NCI-H774 (cell line): ENCODE measurements around the gene DDX27.

ENCODE experiments used
- DNase-seq: peaks from one replicate; lab custom pipeline; 2025; lab: John Stamatoyannopoulos, UW

DDX27 gene

DNA sequence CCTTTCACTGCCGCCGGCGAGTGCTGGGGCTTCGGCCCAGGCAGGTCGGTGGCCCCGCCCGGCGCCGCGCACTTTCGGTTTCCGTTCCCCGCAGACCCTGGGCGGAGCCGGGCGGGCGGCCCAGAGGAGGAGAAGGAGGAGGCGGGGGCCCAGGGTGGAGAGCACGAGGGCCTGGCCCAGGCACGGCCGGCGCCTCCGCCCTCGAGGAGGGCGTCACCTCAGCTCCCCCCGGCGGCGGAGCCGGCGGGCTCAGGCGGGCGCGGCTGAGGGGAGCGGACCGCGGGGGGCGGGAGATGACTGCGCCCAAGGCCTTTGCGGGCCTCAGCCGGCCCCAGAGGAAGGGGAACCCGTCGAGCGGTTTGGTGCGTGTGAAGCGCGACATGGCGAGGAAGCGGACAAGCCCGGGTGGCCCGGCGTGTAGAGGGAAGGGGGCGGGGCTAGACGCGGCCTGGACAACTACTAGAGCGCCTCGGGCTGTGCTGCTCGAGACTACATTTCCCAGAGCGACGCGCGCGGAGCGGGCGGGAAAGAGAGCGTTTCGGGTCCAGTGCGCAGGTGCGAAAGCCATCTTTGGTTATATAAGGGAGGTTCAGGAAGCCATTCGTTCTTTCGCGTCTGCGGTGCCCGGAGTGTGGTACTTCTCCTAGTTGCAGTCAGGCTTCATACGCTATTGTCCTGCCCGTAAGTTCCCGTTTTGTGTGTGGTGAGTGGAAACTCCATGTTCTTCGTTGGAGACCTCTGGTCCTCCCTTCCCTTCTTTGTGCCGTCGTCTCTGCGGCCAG lies 59.0 kb downstream of the DDX27 start, which contains the start of gene ZNFX1:
Gene ZNFX1 (minus strand): TSS at position 22 of the 782 bp plus-strand sequence. CDS start 2,218 bp downstream, outside the sequence.
- DNase-seq: peak; percentile 97

DNA sequence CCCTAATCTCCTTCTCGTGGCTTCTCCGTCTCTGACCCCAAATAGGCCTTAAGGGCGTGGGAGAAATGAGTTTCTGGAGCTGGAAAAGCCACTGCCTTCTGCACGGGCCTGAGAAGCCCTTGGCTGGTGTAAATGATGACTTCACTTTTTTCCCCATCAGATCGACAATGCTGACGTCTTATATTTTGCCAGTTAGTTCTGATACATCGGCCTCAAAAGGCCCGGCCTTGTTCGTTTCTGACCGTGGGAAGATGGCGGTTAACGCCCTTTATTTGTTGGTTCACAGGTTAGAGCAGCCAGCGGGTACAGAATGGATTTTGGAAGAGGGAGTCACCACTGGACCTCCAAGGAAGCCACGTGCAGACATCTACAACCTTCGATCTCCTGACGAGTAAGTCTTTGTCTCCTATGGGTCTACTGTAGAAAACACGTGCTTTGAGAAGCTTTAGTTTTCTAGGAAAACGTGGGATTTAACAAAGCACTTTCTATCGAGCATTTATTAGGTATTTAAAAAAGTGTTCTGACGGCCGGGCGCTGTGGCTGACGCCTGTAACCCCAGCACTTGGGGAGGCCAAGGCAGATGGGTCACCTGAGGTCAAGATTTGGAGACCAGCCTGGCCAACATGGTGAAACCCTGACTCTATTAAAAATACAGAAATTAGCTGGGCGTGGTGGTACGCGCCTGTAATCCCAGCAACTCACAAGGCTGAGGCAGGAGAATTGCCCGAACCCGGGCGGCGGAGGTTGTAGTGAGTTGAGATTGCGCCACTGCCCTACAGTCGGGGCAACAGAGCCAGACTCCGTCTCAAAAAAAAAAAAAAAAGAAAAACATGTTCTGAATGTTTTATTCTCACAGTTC lies 59.8 kb downstream of the DDX27 start:
- DNase-seq: peak; percentile 52

DNA sequence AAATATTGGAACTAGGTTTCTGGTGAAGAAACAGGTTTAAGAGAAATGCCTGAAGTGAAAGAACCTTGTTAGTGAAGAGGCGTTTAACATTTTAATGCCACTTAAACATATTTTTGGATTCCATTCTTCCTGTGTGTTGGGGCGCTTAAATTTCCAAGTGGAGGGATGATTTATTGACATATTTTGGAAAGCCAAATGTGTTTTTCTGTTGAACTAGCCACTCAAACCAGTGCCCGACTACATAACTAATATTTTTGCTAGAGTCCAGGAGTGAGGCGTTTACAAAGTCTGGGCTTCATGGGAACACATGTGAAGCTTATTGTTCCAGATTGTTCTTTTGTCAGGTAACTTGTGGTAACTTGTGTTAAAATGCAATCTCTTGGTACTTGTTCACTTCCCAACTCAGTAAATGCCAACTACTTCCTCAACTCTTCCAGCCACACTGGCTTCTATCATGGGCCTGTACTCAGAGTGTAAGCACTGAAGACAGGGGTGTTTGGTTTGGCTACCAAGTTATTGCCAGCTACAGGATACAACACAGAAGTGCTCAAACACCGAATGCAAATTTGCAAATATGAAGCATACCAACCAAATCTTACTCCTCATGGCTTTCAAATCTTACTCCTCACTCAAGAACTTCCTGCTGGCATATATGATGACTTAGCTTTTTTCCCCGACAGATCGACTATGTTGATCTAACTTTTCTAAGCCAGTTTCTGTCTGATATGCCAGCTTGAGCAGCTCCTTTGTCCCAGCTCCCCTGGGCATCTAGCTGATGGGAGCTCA lies 60.7 kb downstream of the DDX27 start:
- no peak for DNase-seq

DNA sequence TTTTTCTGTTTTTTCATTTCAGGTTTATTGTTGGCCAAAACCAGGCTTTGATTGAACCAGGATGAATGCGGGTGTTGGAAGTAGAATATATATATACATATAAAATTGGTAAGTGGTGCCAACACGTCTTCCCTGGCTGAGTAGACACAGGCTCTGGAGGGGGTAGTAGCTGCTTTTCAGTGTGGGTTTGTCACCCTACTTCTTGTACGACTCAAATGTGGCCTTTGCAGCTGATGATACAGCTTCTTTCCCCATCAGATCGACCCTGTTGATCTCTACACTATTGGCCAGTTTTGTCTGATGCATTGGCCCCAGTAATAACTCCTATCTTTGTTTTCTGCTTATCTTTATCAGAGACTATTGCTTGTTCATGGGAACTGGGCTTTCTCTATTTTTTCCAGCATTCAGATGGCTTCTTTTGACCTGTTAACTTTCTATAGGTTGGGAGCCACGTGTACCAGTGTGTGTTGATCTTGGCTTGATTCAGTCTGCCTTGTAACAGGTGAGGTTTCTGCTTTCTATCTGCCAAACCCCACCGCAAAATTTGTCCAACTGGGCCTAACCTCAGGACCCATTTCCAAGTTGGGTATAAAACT lies 61.3 kb downstream of the DDX27 start:
- DNase-seq: no peak

DNA sequence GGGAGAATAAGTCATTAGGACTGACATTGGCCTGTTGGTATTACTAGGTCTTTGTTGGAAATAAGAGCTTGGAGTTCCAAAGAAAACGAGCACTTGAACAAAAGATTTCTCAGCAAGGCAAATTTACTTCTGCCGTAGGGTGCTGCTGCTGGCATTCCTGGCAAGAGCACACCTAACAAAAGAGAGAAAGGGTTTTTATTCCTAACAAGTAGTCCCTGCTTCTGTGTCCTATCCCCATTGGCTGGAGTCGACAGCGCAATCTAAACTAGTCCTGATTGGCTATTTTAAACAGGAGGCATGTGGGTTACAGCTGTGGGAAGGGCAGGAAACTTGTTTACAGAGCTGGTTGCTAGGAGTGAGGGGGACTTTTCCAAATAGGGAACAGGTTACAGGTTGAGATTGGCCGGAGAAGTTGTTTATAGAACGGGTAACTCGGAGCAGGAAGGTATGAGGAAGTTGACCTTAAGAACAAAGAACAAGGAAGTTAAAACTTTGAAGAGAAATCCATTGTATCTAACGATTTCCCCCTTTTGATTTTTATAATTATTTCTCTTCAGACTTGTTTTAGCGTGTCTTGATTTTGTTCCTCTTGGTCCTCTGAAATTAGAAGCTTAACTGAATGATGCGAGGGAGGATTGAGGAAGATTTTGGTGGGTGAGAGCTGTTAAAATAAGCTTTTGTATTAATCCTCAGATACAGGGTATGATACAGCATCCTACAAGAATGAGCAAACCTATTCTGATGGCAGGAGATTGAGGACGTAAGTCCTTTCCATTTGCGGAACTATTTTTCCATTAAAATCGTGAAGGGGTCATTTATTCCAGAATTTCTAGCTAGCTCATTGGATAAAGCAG lies 62.1 kb downstream of the DDX27 start:
- no peak for DNase-seq

DNA sequence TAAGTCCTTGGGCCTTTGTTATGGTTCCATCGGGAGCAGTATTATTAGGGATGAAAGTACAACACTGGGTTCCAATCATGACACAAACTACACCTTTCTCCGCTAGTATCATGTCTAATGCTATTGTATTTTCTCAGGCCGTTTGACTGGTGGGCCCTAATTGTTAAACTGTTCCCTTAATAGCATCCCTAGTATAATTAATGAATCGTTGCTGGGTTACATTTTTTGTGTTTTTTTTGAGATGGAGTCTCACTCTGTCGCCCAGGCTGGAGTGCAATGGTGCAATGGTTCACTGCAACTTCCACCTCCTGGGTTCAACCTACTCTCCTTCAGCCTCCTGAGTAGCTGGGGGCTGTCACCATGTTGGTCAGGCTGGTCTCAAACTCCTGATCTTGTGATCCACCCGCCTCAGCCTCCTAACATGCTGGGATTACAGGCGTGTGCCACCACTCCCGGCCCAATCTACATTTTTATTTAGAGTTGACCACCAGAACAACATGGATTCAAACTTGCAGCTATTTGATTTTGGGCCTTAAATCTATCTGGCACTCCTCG lies 62.8 kb downstream of the DDX27 start:
- DNase-seq: no peak

DNA sequence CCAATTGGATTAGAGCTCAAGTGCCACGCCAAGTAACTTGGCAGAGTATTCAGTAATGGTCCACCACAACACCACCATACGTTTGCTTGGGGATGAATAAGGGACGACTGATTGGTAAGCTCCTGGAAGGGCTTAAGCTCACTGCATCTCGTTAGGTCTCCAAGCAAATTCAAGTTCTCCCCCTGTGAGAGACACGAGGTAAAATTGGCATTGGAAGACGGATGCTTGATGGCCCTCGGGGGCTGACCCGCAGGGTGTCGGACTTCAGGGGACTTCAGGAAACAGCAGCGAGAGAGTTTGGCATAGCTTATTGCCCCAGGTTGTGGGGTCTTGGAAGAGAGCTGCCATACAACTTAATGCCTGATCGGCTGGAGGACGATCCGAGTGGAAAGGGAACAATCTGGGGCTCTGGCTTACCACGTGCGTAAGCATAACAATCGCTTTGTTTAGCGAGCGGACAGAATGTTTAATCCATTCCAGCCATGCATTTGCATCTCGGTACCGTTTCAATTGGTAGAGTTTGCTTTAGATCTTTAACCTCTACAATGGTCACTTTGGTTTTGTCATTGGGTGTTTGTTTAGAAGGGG lies 63.5 kb downstream of the DDX27 start:
- DNase-seq: no peak

DNA sequence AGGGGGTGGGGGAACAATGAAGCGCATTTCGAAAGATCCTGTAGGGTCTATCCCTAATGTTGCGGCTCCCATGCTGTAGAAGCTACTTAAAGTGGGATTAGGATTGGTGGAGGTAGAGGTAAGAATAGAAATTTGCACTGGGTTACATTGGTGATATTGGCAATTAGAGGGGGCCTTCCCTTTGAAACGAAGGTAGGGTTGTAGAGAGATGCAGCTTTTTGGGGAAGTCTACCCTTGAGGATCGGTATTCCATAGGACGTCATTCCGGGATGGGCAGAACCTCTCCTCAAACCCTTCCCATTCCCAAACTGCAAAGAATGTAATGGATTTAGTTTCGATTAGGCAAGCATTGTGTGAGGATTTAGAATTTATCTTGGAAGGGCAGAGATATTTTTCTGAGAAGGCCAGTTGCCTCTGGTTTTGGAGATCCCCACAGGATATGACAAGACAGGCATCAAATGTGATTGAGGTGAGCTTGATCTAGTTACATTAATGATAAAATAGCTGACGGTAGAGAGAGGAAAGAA lies 64.0 kb downstream of the DDX27 start:
- no peak for DNase-seq

DNA sequence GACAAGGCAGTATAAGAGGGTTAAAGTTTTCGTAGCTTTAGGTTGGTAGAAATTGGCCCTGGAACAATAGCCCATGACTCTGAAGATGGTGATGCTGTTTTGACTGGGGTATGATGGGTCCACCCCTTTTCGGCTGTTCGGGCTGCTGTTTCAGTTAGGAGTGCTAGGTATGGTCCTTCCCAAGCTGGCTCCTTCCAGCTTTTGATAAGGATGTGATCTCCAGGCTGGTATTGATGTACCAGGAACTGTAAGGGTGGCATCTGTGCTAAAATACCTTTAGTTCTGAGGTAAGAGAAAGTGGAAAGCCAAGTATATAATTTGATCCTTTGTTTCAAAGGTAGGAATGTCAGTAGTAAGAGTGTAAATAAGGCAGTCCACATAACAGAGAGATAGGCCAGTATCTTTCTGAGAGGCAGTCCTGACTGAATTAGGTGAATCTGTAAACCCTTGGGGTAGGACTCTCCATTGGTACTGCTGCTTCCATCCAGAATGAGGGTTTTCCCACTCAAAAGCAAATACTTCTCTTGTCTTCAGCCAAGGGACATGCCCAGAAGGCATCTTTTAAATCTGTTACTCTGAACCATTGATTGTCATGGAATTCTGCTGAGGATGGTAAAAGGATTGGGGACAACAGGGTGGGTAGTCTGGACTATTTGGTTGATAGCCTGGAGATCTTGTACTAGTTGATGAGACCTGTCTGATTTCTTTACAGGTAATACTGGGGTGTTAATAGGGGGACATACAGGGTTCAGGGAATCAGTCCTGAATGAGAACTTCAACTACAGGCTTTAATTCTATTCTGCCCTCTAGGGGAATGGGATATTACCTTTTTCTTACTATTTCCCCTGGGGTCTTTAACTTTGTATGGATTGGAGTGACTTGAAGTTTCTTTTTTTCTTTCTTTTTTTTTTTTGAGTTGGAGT lies 64.7 kb downstream of the DDX27 start:
- DNase-seq: no peak

DNA sequence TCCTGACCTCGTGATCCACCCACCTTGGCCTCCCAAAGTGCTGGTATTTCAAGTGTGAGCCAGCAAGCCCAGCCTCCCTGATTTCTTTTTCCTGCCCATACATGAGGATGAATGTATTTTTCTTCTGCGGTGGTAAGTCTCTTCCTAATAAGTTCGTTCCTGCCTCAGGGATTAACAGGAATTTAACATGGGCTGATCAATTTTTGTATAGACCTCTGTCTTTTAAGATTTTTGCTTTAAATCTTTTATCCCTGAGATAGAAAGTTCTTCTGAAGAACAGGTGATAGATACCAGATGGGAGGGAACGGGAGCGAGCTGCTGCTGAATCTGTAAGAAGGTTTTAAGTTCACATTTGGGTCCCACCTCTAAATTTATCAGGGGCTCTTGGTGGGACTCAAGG lies 65.6 kb downstream of the DDX27 start:
- no peak for DNase-seq

DNA sequence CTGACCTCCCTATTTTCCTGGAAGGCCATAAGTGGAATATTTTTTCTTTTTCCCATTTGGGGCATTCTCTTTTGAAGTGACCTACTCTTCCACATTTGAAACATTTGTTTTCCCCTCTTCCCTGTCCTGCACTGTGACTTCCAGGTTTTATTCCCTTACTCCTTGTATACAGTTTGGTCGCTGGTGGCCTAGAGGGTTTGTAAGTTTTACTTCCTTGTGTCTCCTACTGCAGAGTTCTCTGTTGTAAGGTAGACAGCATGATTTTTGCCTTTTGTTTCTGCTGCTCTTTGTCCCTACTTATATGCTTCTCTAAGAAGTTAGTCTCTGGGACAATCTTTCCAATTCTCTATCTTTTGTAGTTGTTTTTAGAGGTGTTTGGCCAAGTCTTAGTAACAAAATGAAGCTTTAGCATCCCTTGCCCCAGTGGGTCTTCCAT lies 66.0 kb downstream of the DDX27 start:
- no peak for DNase-seq

DNA sequence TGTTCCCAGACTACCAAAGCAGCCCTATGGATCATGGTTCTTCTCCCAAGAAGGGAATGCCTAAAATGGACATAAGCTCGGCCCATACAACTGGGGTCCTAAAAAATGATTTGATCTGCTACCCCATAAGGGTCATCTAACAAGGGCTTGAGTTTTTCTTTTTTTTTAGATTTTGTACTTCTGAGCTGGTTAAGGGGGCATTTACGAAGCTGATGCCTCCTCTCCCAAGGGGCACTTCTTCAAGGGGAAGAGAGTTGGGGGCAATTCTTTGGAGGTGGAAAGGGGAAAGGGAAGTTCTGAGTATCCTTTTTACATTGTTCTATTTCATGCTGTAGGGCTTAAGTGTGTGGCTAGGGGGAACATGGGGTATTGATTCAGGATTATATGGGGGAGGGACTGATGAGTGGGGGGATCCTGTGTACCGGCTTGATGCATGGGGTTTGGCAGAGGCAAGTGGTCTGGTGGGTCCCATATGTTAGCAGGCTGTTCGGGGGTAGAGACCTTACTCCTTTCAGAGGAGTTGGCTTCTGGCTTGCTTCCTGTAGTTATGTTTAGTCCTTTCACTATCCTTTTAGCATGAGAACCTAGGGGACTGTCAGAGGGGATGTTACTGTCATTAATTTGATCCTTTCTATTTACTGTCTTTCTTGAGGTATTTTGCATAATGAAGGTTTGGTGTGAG lies 66.7 kb downstream of the DDX27 start:
- DNase-seq: no peak

DNA sequence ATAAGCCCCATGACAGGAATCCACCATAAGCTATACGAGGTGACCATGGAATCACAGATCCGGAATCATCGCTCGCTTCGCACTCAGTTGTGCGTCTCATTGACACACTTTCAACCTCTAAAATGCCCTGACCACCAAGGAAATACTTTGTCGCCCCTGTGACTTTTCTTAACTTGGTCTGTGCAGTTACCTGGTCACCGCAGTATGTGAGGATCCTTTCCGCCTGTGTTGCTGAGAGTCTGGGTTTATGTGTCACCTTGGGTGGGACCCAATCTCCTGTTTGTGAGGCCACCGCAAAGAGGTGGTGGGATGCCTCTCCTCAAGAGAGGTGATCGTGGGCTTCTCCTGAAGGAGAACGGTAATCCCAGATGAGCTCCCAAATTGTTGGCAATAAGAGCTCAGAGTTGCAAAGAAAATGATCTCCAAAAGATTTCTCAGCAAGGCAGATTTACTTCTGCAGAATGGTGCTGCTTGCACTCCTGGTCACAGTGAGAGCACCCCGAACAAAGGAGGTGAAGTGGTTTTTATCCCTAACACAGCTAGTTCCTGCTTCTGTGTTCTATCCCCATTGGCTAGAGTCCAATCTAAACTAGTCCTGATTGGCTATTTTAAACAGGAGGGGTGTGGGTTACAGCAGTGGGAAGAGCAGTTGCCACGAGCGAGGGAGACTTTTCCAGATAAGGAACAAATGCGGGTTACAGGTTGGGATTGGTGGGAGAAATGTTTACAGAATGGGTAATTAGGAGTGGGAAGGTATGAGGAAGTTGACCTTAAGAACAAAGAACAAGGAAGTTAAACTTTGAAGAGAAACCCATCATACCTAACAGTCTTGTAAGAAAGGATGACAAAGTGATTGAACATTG lies 67.7 kb downstream of the DDX27 start:
- no peak for DNase-seq

DNA sequence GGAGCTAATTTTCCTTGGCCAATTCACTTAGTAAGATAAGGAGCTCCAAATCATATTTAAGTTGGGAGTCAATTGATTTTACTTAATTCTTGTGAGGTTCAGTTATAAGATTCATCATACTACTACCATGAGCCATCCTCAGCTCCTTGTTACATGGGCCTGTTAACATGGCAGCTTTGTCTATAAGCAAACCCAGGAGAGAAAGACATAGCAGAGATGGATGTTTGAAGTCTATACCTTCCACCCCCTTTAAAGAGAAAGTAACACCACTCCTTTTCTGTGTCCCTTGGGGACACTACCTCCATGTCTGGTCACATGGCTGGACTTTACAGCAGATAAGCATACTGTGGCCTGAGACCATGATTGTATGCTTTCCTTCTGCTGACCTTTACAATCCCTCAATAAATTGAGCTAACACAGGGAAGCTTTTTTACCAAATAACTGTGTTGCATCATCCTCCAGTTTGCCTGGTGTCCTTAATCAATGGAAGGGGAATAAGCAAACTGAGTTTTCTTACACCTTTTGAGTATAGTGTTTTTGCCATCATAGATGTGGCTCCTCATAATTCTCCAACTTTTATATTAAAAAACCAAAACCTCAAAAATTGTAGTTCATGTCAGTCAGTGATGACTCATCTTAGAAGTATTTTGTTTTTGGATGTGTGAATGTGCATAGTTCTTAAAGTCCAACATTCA lies 68.5 kb downstream of the DDX27 start:
- no peak for DNase-seq

DNA sequence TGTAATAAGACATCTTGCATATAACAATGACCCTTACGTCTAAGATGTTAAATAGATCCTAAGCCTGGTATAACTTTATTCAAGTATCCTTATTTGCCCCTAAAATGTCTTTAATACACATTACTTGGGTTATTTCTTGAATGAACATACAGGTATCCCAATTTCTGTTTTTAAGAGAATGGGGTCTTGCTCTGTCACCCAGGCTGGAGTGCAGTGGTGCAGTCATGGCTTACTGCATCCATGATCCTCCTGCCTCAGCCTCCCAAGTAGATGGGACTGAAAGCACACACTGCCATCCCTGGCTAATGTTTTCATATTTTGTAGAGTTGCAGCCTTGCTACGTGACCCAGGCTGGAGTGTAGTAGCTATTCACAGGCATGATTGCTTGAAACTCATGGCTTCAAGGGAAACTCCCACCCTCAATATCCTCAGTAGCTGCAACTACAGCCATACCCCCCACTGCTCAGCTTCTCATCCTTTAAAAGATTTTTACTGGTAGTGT lies 69.1 kb downstream of the DDX27 start:
- DNase-seq: no peak
